ENCODE results near the gene PRR3. TPM values are rescaled to one million over a fixed set of nuclear protein-coding genes. Genes with fewer than 3 reads are reported as not detected.

The PRR3 gene
- total and polyA plus RNA-seq, 2 of the 13 experiments (the other 11 are each of a cell fraction or from before 2014, with no cell fraction given): 14.6 to 21.2 TPM

GRCh38 chr6:30556066-30556905 lies 809 bp upstream of the PRR3 start, which contains the start of gene GNL1 (continued):
- no peak for TF ChIP-seq HNF1A (IDR thresholded peaks at IDR 0.05; ENCODE audit: low read depth)
- no peak for TF ChIP-seq HNF1A (CRISPR knock-in tag; IDR thresholded peaks at IDR 0.05; ENCODE audit: borderline replicate concordance)
- no peak; the same call in 1 of the 2 replicates for TF ChIP-seq DR1 (CRISPR knock-in tag; IDR thresholded peaks at IDR 0.05)
- no peak for TF ChIP-seq SYNCRIP (IDR thresholded peaks at IDR 0.05; ENCODE audit: insufficient read depth, low read depth, low read length)
- TF ChIP-seq ATF7-NPFF (CRISPR knock-in tag; IDR thresholded peaks at IDR 0.05; ENCODE audit: low read depth): peak; percentile 48
- no peak for TF ChIP-seq ZNF841 (CRISPR knock-in tag; IDR thresholded peaks at IDR 0.05; ENCODE audit: borderline replicate concordance)
- TF ChIP-seq ZNF30 (CRISPR knock-in tag; IDR thresholded peaks at IDR 0.05): no peak
- peak; percentile 55 for TF ChIP-seq ZNF430 (CRISPR knock-in tag; IDR thresholded peaks at IDR 0.05)
- TF ChIP-seq ZNF782 (CRISPR knock-in tag; IDR thresholded peaks at IDR 0.05; ENCODE audit: borderline replicate concordance): no peak; the same call in none of the 2 replicates
- peak; percentile 97 for TF ChIP-seq ATF7 (IDR thresholded peaks at IDR 0.05)
- TF ChIP-seq ATF7 (CRISPR knock-in tag; IDR thresholded peaks at IDR 0.05): peak; percentile 94
- TF ChIP-seq ZNF570 (CRISPR knock-in tag; IDR thresholded peaks at IDR 0.05; ENCODE audit: borderline replicate concordance): no peak
- TF ChIP-seq ZNF768 (CRISPR knock-in tag; IDR thresholded peaks at IDR 0.05): no peak; the same call in 1 of the 2 replicates
- no peak for TF ChIP-seq ZNF407 (CRISPR knock-in tag; IDR thresholded peaks at IDR 0.05; ENCODE audit: not compliant biosample characterization)
- TF ChIP-seq LBX2 (CRISPR knock-in tag; IDR thresholded peaks at IDR 0.05; ENCODE audit: borderline replicate concordance): no peak
- no peak; the same call in 1 of the 2 replicates for TF ChIP-seq NRL (CRISPR knock-in tag; IDR thresholded peaks at IDR 0.05; ENCODE audit: borderline replicate concordance)
